Measurements from ENCODE around the gene INSR. TPM values are rescaled to one million over a fixed set of nuclear protein-coding genes. Genes with fewer than 3 reads are reported as not detected.

Gene INSR
- total and polyA plus RNA-seq, 4 donors: 5.8 to 64.6 (median 20.9) TPM

- no peak for ATAC-seq (ENCODE audit: insufficient read depth, low FRiP score)
Observed at GRCh38 chr19:7214324-7215089, 79.7 kb downstream of the INSR start.

GRCh38 chr19:7213628-7214323 lies 80.4 kb downstream of the INSR start:
- TF ChIP-seq CTCF (IDR thresholded peaks at IDR 0.05; ENCODE audit: control extremely low read depth, extremely low read depth): no peak
- no peak overlapping the region for H3K9ac ChIP-seq (ENCODE audit: insufficient read depth in 1 of 2, low read length in 2 of 2)
- no peak overlapping the region for H3K4me3 ChIP-seq
- 77 to 86% methylated on average over 14 of the region's 14 CpGs for WGBS, 2 donors
- H3K4me1 ChIP-seq (ENCODE audit: control insufficient read depth in 5 of 5, insufficient read depth in 5 of 5, low read length in 5 of 5): peaks cover 0 to 29% (median 7%) of the 10 kb centered on the region in 5 donors
- ATAC-seq (ENCODE audit: insufficient read depth, low FRiP score) (no peak), DNase-seq (no peak)
- no peaks in the 10 kb centered on the region for H3K36me3 ChIP-seq (ENCODE audit: control insufficient read depth in 4 of 4, insufficient read depth in 4 of 4, low read length in 4 of 4)
- H3K27ac ChIP-seq (ENCODE audit: low read depth in 1 of 2, low read length in 1 of 2): peak overlapping the region in 1 of 2 donors; percentile 49
- H3K9me3 ChIP-seq (ENCODE audit: control insufficient read depth in 4 of 4, insufficient read depth in 3 of 4, low read length in 3 of 4): no peaks in the 10 kb centered on the region
- no peaks in the 10 kb centered on the region for H3K27me3 ChIP-seq (ENCODE audit: control insufficient read depth in 3 of 3, insufficient read depth in 3 of 3, low read length in 2 of 3)

More at GRCh38 chr19:7214324-7215089, 79.7 kb downstream of the INSR start:
- peak in 1 of 3 donors; percentile 28 for DNase-seq
- no peak overlapping the region for H3K4me3 ChIP-seq
- 67 to 70% methylated on average over 10 of the region's 10 CpGs for WGBS, 2 donors
- H3K36me3 ChIP-seq (ENCODE audit: control insufficient read depth in 4 of 4, insufficient read depth in 4 of 4, low read length in 4 of 4): no peaks in the 10 kb centered on the region
- no peak overlapping the region for H3K9ac ChIP-seq (ENCODE audit: insufficient read depth in 1 of 2, low read length in 2 of 2)
- H3K27ac ChIP-seq (ENCODE audit: low read depth in 1 of 2, low read length in 1 of 2): peak overlapping the region in 1 of 2 donors; percentile 60
- TF ChIP-seq CTCF (IDR thresholded peaks at IDR 0.05; ENCODE audit: control extremely low read depth, extremely low read depth): no peak
- no peaks in the 10 kb centered on the region for H3K27me3 ChIP-seq (ENCODE audit: control insufficient read depth in 3 of 3, insufficient read depth in 3 of 3, low read length in 2 of 3)
- H3K9me3 ChIP-seq (ENCODE audit: control insufficient read depth in 4 of 4, insufficient read depth in 3 of 4, low read length in 3 of 4): no peaks in the 10 kb centered on the region
- H3K4me1 ChIP-seq (ENCODE audit: control insufficient read depth in 5 of 5, insufficient read depth in 5 of 5, low read length in 5 of 5): peaks cover 0 to 26% (median 7%) of the 10 kb centered on the region in 5 donors

GRCh38 chr19:7211191-7211951 lies 82.8 kb downstream of the INSR start:
- 50 to 65% methylated on average over 21 of the region's 21 CpGs for WGBS, 2 donors
- Histone ChIP-seq H3K36me3 (ENCODE audit: control insufficient read depth in 4 of 4, insufficient read depth in 4 of 4, low read length in 4 of 4) (no peaks in the 10 kb centered on the region), H3K27ac (ENCODE audit: low read depth in 1 of 2, low read length in 1 of 2) (peak overlapping the region in 1 of 2 donors; percentile 77), H3K4me1 (ENCODE audit: control insufficient read depth in 5 of 5, insufficient read depth in 5 of 5, low read length in 5 of 5) (peaks cover 0 to 36% (median 9%) of the 10 kb centered on the region in 5 donors), H3K9ac (ENCODE audit: insufficient read depth in 1 of 2, low read length in 2 of 2) (no peak overlapping the region), H3K9me3 (ENCODE audit: control insufficient read depth in 4 of 4, insufficient read depth in 3 of 4, low read length in 3 of 4) (no peaks in the 10 kb centered on the region), H3K27me3 (ENCODE audit: control insufficient read depth in 3 of 3, insufficient read depth in 3 of 3, low read length in 2 of 3) (no peaks in the 10 kb centered on the region), H3K4me3 (no peak overlapping the region)
- ATAC-seq (ENCODE audit: insufficient read depth, low FRiP score) (no peak), DNase-seq (peak; percentile 69 to 84 (median 75))
- TF ChIP-seq CTCF (IDR thresholded peaks at IDR 0.05; ENCODE audit: control extremely low read depth, extremely low read depth): no peak

Measured in lung (tissue), 12 donors.